GM19023 (cell line): ENCODE results near the gene KLHL12.
"Not testable (repeated sequence)": the region's sequence is repeated elsewhere in the genome, so short reads cannot be mapped to it uniquely, and the experiment has no call there.

Source experiments
- ATAC-seq: cut with Tn5 transposase; IDR thresholded peaks from one replicate; pipeline ENCODE4 v1.9.1; 2021; ENCODE audit warnings: mild to moderate bottlenecking, moderate library complexity; ENCODE audit not compliant: unreplicated experiment

The KLHL12 gene

GRCh38 chr1:202952099-202952498 lies 25.1 kb upstream of the KLHL12 start:
- ATAC-seq: no peak

- no peak for ATAC-seq
Measured at GRCh38 chr1:202951437-202951836, 24.4 kb upstream of the KLHL12 start.

GRCh38 chr1:202945483-202945882 lies 18.4 kb upstream of the KLHL12 start:
- no peak for ATAC-seq

- ATAC-seq: no peak
Measured at GRCh38 chr1:202944438-202944921, 17.4 kb upstream of the KLHL12 start.

- no peak for ATAC-seq
Measured at GRCh38 chr1:202942426-202942825, 15.4 kb upstream of the KLHL12 start.

- no peak for ATAC-seq
Measured at GRCh38 chr1:202941372-202941771, 14.3 kb upstream of the KLHL12 start.

- ATAC-seq: no peak
Measured at GRCh38 chr1:202940561-202940960, 13.5 kb upstream of the KLHL12 start.

- no peak for ATAC-seq
Measured at GRCh38 chr1:202938287-202938925, 11.4 kb upstream of the KLHL12 start.

- not testable (repeated sequence) for ATAC-seq
Measured at GRCh38 chr1:202936409-202936808, 9.4 kb upstream of the KLHL12 start.

- no peak for ATAC-seq
Measured at GRCh38 chr1:202935844-202936243, 8.8 kb upstream of the KLHL12 start.

- no peak for ATAC-seq
Measured at GRCh38 chr1:202934755-202935154, 7.7 kb upstream of the KLHL12 start.

- ATAC-seq: no peak
Measured at GRCh38 chr1:202932476-202932875, 5.4 kb upstream of the KLHL12 start.

- no peak for ATAC-seq
Measured at GRCh38 chr1:202923533-202923932, 3.5 kb downstream of the KLHL12 start.

GRCh38 chr1:202919615-202920014 lies 7.4 kb downstream of the KLHL12 start:
- no peak for ATAC-seq

- ATAC-seq: no peak
Measured at GRCh38 chr1:202915146-202915545, 11.9 kb downstream of the KLHL12 start.

- ATAC-seq: not testable (repeated sequence)
Measured at GRCh38 chr1:202912476-202912875, 14.6 kb downstream of the KLHL12 start.

GRCh38 chr1:202909494-202909893 lies 17.5 kb downstream of the KLHL12 start:
- no peak for ATAC-seq

GRCh38 chr1:202908998-202909397 lies 18.0 kb downstream of the KLHL12 start:
- ATAC-seq: no peak

GRCh38 chr1:202905331-202905730 lies 21.7 kb downstream of the KLHL12 start:
- no peak for ATAC-seq

GRCh38 chr1:202903808-202904207 lies 23.2 kb downstream of the KLHL12 start:
- not testable (repeated sequence) for ATAC-seq

GRCh38 chr1:202901555-202901954 lies 25.5 kb downstream of the KLHL12 start:
- no peak for ATAC-seq

- ATAC-seq: no peak
Measured at GRCh38 chr1:202892501-202892900, 34.5 kb downstream of the KLHL12 start.

GRCh38 chr1:202890392-202890791 lies 36.6 kb downstream of the KLHL12 start:
- no peak for ATAC-seq
